HL-60/S4 (cell line): Measurements from ENCODE around the gene SH3BP4.
"Not testable (repeated sequence)": the region's sequence is repeated elsewhere in the genome, so short reads cannot be mapped to it uniquely, and the experiment has no call there.

Experiments used
- in situ Hi-C: fragments of 300-500 bp; cut with MboI; formaldehyde crosslinking; loops from 2 replicates; pipeline ENCODE4 v1.14.3; 2022; ENCODE audit warnings: low sequenced_read_pairs

The SH3BP4 gene

GRCh38 chr2:235054475-235054874 lies 102.7 kb downstream of the SH3BP4 start:
- in situ Hi-C loops: no loop called here

DNA sequence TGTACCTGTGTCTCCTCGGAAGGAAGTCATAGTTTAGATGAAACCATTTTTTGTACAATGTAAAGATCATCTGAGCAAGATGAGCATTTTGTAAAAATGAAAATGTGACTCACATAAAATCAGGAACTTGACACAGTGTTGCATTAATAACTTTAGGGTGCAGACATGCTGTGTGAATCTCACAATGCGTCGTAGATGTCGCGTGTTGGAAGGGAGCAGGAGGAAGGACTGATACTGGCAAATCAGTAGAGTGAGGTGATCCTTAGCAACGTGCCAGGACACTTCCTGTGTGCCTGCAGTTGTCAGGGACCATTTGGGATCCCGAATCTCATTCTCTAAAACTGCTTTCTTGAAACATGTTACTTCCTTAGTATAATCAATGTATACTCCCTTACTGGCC lies 103.1 kb downstream of the SH3BP4 start:
- in situ Hi-C loops: no loop called here

GRCh38 chr2:235055891-235056516 lies 104.2 kb downstream of the SH3BP4 start:
- in situ Hi-C loops: no loop called here

DNA sequence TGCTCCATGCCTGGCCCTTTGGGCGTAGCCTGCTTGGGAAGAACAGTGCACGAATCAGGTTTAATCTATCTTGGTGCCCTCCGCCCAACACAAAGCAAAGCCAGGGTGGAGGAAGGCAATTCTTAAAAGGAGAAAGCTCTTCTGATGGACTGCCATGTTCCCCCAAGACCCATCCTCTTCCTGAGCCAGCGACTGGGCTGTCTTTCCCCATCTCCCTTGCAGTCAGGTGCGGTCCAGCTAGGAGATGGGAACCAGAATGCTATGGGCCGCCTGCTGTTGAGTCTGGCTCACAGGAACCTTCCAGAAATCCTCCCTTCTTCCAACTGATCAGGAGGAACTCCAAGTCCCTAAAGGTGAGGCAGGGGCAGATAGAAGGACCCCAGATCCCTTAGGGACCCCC lies 105.0 kb downstream of the SH3BP4 start:
- in situ Hi-C loops: no loop called here

DNA sequence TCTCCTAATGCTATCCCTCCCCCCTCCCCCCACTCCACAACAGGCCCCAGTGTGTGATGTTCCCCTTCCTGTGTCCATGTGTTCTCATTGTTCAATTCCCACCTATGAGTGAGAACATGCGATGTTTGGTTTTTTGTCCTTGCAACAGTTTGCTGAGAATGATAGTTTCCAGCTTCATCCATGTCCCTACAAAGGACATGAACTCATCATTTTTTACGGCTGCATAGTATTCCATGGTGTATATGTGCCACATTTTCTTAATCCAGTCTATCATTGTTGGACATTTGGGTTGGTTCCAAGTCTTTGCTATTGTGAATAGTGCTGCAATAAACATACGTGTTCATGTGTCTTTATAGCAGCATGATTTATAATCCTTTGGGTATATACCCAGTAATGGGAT lies 105.8 kb downstream of the SH3BP4 start:
- in situ Hi-C loops: not testable (repeated sequence)

DNA sequence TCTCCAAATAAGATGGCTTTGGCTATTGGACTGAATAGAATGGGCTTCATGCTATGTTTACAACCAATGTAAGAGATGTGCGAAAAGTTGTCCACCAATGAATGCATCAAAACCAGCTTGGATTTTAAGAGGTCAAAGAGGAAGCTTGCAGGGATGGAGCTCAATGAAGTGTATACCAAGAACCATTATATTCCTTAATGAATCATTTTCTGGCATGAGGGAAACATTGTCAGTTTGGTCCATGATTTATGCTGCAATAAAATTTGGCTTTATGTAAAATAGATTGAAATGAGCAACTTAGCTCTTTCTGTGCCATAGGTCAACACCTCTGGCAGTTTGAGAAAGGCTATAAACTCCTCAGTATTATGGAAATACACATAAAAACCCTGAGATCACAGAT lies 107.3 kb downstream of the SH3BP4 start:
- in situ Hi-C loops: no loop called here

DNA sequence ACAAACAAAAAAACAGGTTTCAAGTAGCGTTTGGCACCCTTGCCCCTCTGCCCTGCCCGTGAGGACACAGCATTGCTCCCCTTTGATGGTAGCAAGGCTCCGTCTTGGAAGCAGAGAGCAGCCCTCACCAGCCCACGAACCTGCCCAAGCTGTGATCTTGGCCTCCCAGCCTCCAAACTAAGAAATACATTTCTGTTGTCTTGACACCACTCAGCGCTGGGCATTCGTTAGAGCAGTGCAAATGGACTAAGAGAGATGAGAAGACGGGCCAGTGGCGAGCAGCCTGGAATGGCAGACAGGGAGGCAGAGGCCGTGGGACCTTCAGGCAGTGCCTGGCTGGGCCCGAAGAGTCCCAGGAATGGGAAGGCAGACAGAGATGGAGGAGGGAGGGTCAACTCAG lies 109.8 kb downstream of the SH3BP4 start:
- in situ Hi-C loops: no loop called here

DNA sequence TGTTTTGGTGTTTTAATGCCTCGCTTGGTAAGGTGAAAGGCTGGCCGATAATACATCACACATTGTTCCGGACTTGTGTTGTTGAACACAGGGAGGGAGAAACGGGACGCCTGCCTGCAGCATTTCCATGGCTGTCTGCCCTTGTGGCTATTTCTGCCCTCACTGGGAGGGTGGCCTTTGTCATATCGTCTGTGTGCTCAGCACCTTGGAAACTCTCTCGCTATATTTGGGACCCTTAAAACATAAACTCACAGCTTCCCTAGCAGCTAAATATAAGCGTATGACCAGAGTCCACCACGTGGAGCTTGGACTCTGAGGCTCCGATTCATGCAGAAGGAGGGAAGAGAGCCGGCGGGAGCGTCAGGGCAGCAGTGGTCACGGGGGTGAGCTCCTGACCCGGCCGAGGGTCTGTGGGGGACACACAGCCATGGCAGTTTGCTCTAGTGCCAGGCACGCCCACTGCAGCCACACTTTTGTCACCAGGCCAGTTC lies 111.7 kb downstream of the SH3BP4 start:
- in situ Hi-C loops: no loop called here

- in situ Hi-C loops: no loop called here
Observed at GRCh38 chr2:235064976-235065375, 113.2 kb downstream of the SH3BP4 start.

DNA sequence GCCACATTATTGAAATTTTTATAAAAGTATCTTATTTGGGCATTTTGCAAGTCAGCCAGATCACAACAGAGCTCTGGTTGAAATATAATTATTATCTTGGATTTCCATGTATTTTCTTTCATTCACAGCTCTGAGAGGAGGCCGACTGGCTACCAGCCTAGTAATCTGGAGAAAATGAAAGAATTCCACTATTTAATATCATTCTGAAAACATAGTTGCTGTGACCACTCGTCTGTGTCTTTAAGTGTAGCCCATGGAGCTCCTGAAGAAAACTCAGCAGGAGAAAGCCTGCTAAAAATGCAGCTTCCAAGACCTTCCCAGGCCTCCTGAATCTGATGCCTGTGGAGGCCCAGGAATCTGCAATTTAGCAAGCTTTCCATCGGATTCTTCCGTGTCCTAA lies 114.7 kb downstream of the SH3BP4 start:
- in situ Hi-C loops: no loop called here

DNA sequence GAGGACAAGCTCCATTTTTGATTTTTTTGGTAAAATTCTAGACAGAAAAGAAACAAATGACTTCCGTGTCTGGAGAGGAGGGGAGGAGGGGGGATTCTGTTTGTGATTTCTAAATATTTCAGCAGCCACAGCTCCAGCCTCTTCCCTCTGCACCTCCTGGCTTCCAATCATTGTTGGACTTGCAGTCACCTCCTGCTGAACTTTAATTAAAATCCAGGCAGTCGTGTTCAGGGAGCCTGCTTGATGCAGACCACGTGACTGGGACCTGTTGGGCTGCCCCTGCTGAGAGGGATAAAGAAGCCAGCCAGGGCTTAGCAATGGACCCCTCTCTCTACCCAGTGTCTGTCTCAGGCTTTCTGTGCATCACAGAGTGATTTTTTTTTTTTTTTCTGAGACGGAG lies 115.1 kb downstream of the SH3BP4 start:
- in situ Hi-C loops: no loop called here

GRCh38 chr2:235068701-235069100 lies 116.9 kb downstream of the SH3BP4 start:
- in situ Hi-C loops: no loop called here

- in situ Hi-C loops: no loop called here
Observed at GRCh38 chr2:235070063-235070706, 118.4 kb downstream of the SH3BP4 start.

DNA sequence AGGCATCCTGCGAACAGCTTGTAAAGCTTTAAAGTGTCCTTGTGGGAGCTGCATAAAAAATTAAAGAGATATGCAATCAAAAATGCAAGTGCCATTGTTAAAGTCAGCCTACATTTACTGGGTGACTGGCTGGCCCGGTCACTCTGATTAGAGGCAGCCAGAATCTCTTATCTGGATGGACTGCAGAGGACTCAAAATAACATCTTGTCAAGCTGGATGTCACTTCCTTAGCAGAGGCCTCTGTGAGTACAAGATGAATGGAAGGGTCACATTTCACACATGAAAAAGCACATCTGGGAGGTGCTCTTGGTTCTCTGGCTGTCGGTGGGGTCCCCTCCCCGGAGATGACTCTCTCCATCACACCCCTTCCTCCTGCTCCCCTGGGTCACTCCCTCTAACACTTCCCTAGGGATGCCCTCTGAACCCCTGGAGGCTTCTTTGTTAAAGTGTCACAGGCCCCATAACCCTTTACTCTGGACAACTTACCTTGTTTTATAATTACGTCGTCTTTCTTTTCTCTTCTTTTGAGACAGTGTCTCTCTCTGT lies 122.1 kb downstream of the SH3BP4 start:
- in situ Hi-C loops: no loop called here

DNA sequence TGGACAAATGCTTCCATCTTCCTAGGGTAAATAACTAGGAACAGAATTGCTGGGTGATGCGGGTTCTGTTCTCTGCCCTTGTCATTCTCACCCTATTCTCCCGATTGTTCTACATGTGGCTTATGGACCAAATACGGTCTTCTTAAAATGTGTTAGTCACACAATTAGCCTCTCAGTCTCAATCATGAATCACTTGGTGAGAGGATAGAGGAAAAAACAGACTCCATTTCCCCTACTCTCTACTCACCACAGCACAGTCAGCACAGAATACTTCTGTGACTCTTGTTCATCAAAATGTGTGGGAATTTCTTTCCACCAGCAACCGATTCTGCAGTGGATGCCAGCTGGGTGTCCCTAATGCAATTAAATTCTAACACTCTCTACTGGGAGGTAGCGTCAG lies 125.2 kb downstream of the SH3BP4 start:
- in situ Hi-C loops: no loop called here

- in situ Hi-C loops: no loop called here
Observed at GRCh38 chr2:235078182-235078581, 126.4 kb downstream of the SH3BP4 start.

GRCh38 chr2:235078914-235079472 lies 127.2 kb downstream of the SH3BP4 start:
- in situ Hi-C loops: no loop called here

- in situ Hi-C loops: no loop called here
Observed at GRCh38 chr2:235080101-235080500, 128.3 kb downstream of the SH3BP4 start.

DNA sequence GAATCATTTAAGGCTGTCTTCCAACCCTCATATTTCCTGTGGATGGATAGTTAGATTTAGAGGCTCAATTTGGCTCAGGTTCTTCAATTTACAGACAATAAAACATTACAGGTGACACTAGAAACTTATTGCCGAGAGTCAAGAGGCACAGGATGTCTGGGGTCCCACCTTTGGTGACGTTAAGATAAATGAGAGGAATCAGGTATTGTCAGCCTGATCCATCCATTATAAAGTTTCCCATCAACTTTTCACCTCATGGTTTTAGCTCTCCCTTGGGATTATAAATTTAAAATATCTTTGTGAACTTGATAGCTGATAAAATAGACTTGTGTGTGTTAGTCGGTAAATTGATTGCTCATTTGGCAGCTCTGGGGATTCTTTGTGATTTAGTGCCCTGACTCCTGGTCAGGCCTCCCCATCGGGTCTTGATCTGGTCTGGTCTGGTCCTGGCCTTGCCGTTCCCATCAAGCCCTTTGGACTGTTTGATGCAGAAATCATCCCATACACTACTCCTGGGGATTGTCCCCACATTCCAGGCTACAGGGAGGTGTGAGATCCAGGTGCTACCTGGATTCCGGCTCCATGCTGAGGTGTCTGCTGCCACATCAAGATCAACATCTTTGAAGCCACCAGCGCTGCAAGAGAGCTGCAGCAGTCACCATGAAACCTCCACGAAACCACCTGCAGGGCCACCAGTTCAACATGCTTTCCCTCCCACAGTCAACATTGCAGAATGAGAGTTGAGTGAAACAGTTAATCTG lies 130.9 kb downstream of the SH3BP4 start:
- in situ Hi-C loops: no loop called here

- in situ Hi-C loops: no loop called here
Observed at GRCh38 chr2:235083822-235084221, 132.0 kb downstream of the SH3BP4 start.

DNA sequence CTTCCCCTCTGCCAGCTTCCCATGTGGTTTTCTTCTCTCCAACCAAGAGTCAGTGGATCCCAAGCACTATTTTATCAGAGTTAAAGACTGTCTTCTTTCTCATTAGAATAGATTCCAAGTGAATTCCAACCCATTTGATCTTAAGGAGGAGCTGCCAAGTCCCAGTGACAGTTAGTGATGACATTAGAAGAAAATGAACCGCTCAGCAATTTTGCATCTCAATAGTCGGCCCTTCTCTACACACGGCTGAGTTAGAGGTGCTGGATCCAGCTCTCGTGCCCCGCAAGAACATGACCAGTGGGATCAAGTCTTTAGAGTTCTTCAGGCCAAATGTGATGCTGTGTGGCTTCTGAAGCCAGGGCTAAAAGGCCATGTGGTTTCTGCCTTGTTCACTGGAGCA lies 132.6 kb downstream of the SH3BP4 start:
- in situ Hi-C loops: no loop called here
